Neural progenitor cell (in vitro differentiated cells): ENCODE results near the gene DSTN. TPM values are rescaled to one million over a fixed set of nuclear protein-coding genes. Genes with fewer than 3 reads are reported as not detected.

Source experiments
- DNase-seq: peaks from one replicate; pipeline ENCODE4 v3.0.0-alpha.2; 2016; ENCODE audit warnings: low spot score
- H2AFZ ChIP-seq: fragments of 200-600 bp; sonication (generic); replicated peaks from 2 replicates; pipeline ENCODE4 v1.6.1; 2016; ENCODE audit warnings: antibody characterized with exemption
- H3F3A ChIP-seq: fragments of 200-600 bp; sonication (generic); 2 replicates; pipeline ENCODE4 v1.6.1; 2016; ENCODE audit warnings: antibody characterized with exemption, low read depth
- H3K27ac ChIP-seq: fragments of 200-600 bp; sonication (generic); 2 replicates; pipeline ENCODE4 v1.5.1; 2016; ENCODE audit warnings: mild to moderate bottlenecking
- H3K27me3 ChIP-seq: fragments of 200-600 bp; sonication (generic); 2 replicates; pipeline ENCODE4 v1.6.1; 2016; ENCODE audit warnings: mild to moderate bottlenecking, moderate library complexity
- H3K36me3 ChIP-seq: fragments of 200-600 bp; sonication (generic); 2 replicates; pipeline ENCODE4 v1.5.1; 2016
- H3K4me1 ChIP-seq: fragments of 200-600 bp; sonication (generic); 2 replicates; pipeline ENCODE4 v1.6.1; 2016; ENCODE audit warnings: mixed run types
- H3K4me2 ChIP-seq: fragments of 200-600 bp; sonication (generic); 2 replicates; pipeline ENCODE4 v1.6.1; 2016
- H3K4me3 ChIP-seq: fragments of 200-600 bp; sonication (generic); 2 replicates; pipeline ENCODE4 v1.5.1; 2016
- H3K79me2 ChIP-seq: fragments of 200-600 bp; sonication (generic); 2 replicates; pipeline ENCODE4 v1.6.1; 2016; ENCODE audit warnings: low read depth
- H3K9ac ChIP-seq: fragments of 200-600 bp; sonication (generic); 2 replicates; pipeline ENCODE4 v1.6.1; 2016
- H3K9me3 ChIP-seq: fragments of 200-600 bp; sonication (generic); 2 replicates; pipeline ENCODE4 v1.5.1; 2016; ENCODE audit warnings: low read depth
- H4K20me1 ChIP-seq: fragments of 200-600 bp; sonication (generic); 2 replicates; pipeline ENCODE4 v1.6.1; 2016; ENCODE audit warnings: low read depth
- H3K27ac Mint-ChIP-seq: 3 replicates; pipeline ENCODE4 v1.8.0; 2021; ENCODE audit warnings: mixed read lengths
- H3K27me3 Mint-ChIP-seq: 2 replicates; pipeline ENCODE4 v1.8.0; 2022; ENCODE audit warnings: low read depth, mild to moderate bottlenecking, inconsistent platforms, moderate library complexity, mixed read lengths; ENCODE audit not compliant: insufficient read depth
- H3K36me3 Mint-ChIP-seq: 3 replicates; pipeline ENCODE4 v1.8.0; 2021; ENCODE audit warnings: mixed read lengths
- H3K4me1 Mint-ChIP-seq: 3 replicates; pipeline ENCODE4 v1.8.0; 2021; ENCODE audit warnings: mixed read lengths
- H3K4me3 Mint-ChIP-seq: 3 replicates; pipeline ENCODE4 v1.8.0; 2021; ENCODE audit warnings: mild to moderate bottlenecking, moderate library complexity, mixed read lengths
- H3K9me3 Mint-ChIP-seq: 3 replicates; pipeline ENCODE4 v1.8.0; 2020; ENCODE audit warnings: mixed read lengths
- CTCF ChIP-seq: fragments of 200-600 bp; sonication (generic); IDR thresholded peaks from 2 replicates; pipeline ENCODE4 v1.5.1; 2017; ENCODE audit warnings: antibody characterized with exemption, mild to moderate bottlenecking
- EZH2 ChIP-seq: fragments of 200-600 bp; sonication (generic); IDR thresholded peaks from 2 replicates; pipeline ENCODE4 v1.6.1; 2017; ENCODE audit warnings: antibody characterized with exemption, mild to moderate bottlenecking, moderate library complexity
- EZH2phosphoT487 ChIP-seq: fragments of 200-600 bp; sonication (generic); IDR thresholded peaks from 2 replicates; pipeline ENCODE4 v1.6.1; 2017; ENCODE audit warnings: antibody characterized with exemption
- total RNA-seq: library from RNA; depleted of rRNA; stranded (reverse); fragments of >200 nt; gene quantifications from 2 replicates; pipeline ENCODE4 v1.2.3, GENCODE V29; 2015; ENCODE audit warnings: low replicate concordance

Gene DSTN
- total RNA-seq, 1 donor from 2014 or later: 158 TPM

- Histone ChIP-seq H2AFZ (no peak overlapping the region), H3K9ac (no peak overlapping the region), H4K20me1 (peaks cover 51% of the 10 kb centered on the region), H3F3A (no peaks in the 10 kb centered on the region), H3K4me3 (no peak overlapping the region), H3K27me3 (no peaks in the 10 kb centered on the region), H3K9me3 (no peaks in the 10 kb centered on the region), H3K4me2 (no peak overlapping the region), H3K27ac (no peak overlapping the region), H3K36me3 (no peaks in the 10 kb centered on the region), H3K79me2 (peaks cover 11% of the 10 kb centered on the region), H3K4me1 (peaks cover 13% of the 10 kb centered on the region)
- Mint-ChIP-seq H3K4me1 (peaks cover 38% of the 10 kb centered on the region), H3K27ac (no peak overlapping the region), H3K27me3 (no peaks in the 10 kb centered on the region), H3K9me3 (no peaks in the 10 kb centered on the region), H3K36me3 (peaks cover 2% of the 10 kb centered on the region), H3K4me3 (no peak overlapping the region)
- DNase-seq: no peak
- TF ChIP-seq EZH2 (no peak), CTCF (no peak), EZH2phosphoT487 (no peak)
Observed at GRCh38 chr20:17640875-17641378, 71.1 kb downstream of the DSTN start.

GRCh38 chr20:17641520-17641964 lies 71.7 kb downstream of the DSTN start:
- Mint-ChIP-seq H3K4me1 (peaks cover 36% of the 10 kb centered on the region), H3K27me3 (no peaks in the 10 kb centered on the region), H3K27ac (no peak overlapping the region)

GRCh38 chr20:17641993-17642392 lies 72.1 kb downstream of the DSTN start:
- no peak for TF ChIP-seq CTCF
- no peak for TF ChIP-seq EZH2
- TF ChIP-seq EZH2phosphoT487: no peak
- Histone ChIP-seq H3F3A (no peaks in the 10 kb centered on the region), H3K9ac (no peak overlapping the region), H3K36me3 (no peaks in the 10 kb centered on the region), H4K20me1 (peaks cover 55% of the 10 kb centered on the region), H2AFZ (no peak overlapping the region), H3K27ac (no peak overlapping the region), H3K79me2 (peaks cover 17% of the 10 kb centered on the region), H3K4me3 (no peak overlapping the region), H3K4me1 (peaks cover 13% of the 10 kb centered on the region), H3K9me3 (no peaks in the 10 kb centered on the region), H3K27me3 (no peaks in the 10 kb centered on the region), H3K4me2 (no peak overlapping the region)
- no peak for DNase-seq
- no peak overlapping the region for H3K27ac Mint-ChIP-seq
- peaks cover 2% of the 10 kb centered on the region for H3K36me3 Mint-ChIP-seq
- peaks cover 36% of the 10 kb centered on the region for H3K4me1 Mint-ChIP-seq
- H3K9me3 Mint-ChIP-seq: no peaks in the 10 kb centered on the region
- H3K4me3 Mint-ChIP-seq: no peak overlapping the region
- H3K27me3 Mint-ChIP-seq: no peaks in the 10 kb centered on the region

More at GRCh38 chr20:17641520-17641964, 71.7 kb downstream of the DSTN start:
- H3F3A ChIP-seq: no peaks in the 10 kb centered on the region
- Mint-ChIP-seq H3K4me3 (no peak overlapping the region), H3K9me3 (no peaks in the 10 kb centered on the region), H3K36me3 (peaks cover 2% of the 10 kb centered on the region)
- H3K4me1 ChIP-seq: peaks cover 13% of the 10 kb centered on the region
- H2AFZ ChIP-seq: no peak overlapping the region
- H3K79me2 ChIP-seq: peaks cover 15% of the 10 kb centered on the region
- H3K27ac ChIP-seq: no peak overlapping the region
- no peak overlapping the region for H3K4me2 ChIP-seq
- no peaks in the 10 kb centered on the region for H3K36me3 ChIP-seq
- TF ChIP-seq CTCF (no peak), EZH2phosphoT487 (no peak), EZH2 (no peak)
- H3K27me3 ChIP-seq: no peaks in the 10 kb centered on the region
- H3K9me3 ChIP-seq: no peaks in the 10 kb centered on the region
- H4K20me1 ChIP-seq: peaks cover 51% of the 10 kb centered on the region
- no peak overlapping the region for H3K4me3 ChIP-seq
- no peak for DNase-seq
- no peak overlapping the region for H3K9ac ChIP-seq
